K562 (cell line): ENCODE measurements around the gene HDAC9.

Experiments
- EZH2 ChIP-seq: IDR thresholded peaks from 2 replicates; pipeline ENCODE4 v1.6.1; 2012; ENCODE audit warnings: low read depth, mild to moderate bottlenecking, inconsistent platforms, low read length, borderline replicate concordance
- FUS ChIP-seq: fragments of 200-400 bp; formaldehyde crosslinking; optimal IDR thresholded peaks from 2 replicates; pipeline ENCODE3; 2017; ENCODE audit warnings: low read depth, low read length
- HDAC3 ChIP-seq: fragments of 450-650 bp; IDR thresholded peaks from 2 replicates; pipeline ENCODE4 v1.6.1; 2018; ENCODE audit warnings: borderline replicate concordance, mild to moderate bottlenecking, moderate library complexity; ENCODE audit not compliant: partially characterized antibody
- NRF1 ChIP-seq, 2 experiments: fragments of 450-650 bp; IDR thresholded peaks in 1 of 2; conservative IDR thresholded peaks in 1 of 2; 2 replicates each; pipeline ENCODE4 v1.6.1; 2014; ENCODE audit warnings: mild to moderate bottlenecking in 2 of 2
- RBFOX2 ChIP-seq: fragments of 200-400 bp; formaldehyde crosslinking; IDR thresholded peaks from 2 replicates; pipeline ENCODE4 v1.6.1; 2017; ENCODE audit warnings: low read depth, mild to moderate bottlenecking, low read length, moderate library complexity
- TF ChIP-seq, protein P1 (sequence below): fragments of 250-450 bp; sonication (Bioruptor Pico); IDR thresholded peaks from 2 replicates; pipeline ENCODE4 v1.8.0; 2021; ENCODE audit warnings: moderate library complexity, mild to moderate bottlenecking, inconsistent platforms

DNA sequence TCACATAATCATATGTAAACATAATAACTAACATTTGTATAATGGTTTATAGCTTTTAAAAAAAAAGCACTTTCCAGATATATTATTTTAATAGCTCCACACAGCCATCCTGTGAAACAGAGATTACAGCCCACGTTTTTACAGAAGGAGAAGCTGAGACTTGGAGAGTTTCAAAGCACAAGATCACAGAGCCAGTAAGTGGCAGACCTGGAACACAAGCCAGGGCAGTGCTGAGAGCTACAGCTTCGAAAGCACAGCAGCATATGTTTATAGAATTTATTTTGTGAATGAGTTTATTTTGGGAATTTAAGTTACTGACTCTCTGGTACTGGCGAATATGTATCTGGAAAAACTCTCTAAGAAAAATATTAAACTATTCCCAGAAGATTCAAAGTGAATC lies 149.4 kb downstream of the HDAC9 start:
- TF ChIP-seq HDAC3 (no peak), EZH2 (no peak), FUS (no peak), RBFOX2 (no peak), NRF1 (conservative IDR thresholded peaks at IDR 0.05 in 1 of 2, IDR thresholded peaks at IDR 0.05 in 1 of 2) (no peak)
- TF ChIP-seq, protein P1, sequence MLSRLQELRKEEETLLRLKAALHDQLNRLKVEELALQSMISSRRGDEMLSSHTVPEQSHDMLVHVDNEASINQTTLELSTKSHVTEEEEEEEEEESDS (CRISPR knock-in tag): no peak
